Skeletal muscle satellite cell (primary cell): ENCODE data around the gene SLC30A7.
A peak's percentile ranks its signal among the peaks of the same experiment; 100 is the strongest.

ENCODE experiments used
- H3K27me3 ChIP-seq: 2 replicates; pipeline ENCODE4 v1.7.0; 2013; ENCODE audit warnings: low read length; ENCODE audit not compliant: control insufficient read depth, insufficient read depth
- H3K36me3 ChIP-seq: 2 replicates; pipeline ENCODE4 v1.7.0; 2013; ENCODE audit warnings: mild to moderate bottlenecking, control low read depth, low read length; ENCODE audit not compliant: insufficient read depth
- H3K4me1 ChIP-seq: 2 replicates; pipeline ENCODE4 v1.7.0; 2013; ENCODE audit warnings: low read length; ENCODE audit not compliant: control insufficient read depth, insufficient read depth
- H3K4me2 ChIP-seq: 2 replicates; pipeline ENCODE4 v1.7.0; 2013; ENCODE audit warnings: mild to moderate bottlenecking, low read length
- H3K4me3 ChIP-seq: 2 replicates; pipeline ENCODE4 v1.7.0; 2013; ENCODE audit warnings: low read length
- H3K9ac ChIP-seq: 2 replicates; pipeline ENCODE4 v1.7.0; 2013; ENCODE audit warnings: mild to moderate bottlenecking, low read depth, low read length, moderate library complexity
- H3K9me3 ChIP-seq: replicated peaks from 2 replicates; pipeline ENCODE4 v1.7.0; 2013; ENCODE audit warnings: mild to moderate bottlenecking, control low read depth, low read length

SLC30A7 gene

DNA sequence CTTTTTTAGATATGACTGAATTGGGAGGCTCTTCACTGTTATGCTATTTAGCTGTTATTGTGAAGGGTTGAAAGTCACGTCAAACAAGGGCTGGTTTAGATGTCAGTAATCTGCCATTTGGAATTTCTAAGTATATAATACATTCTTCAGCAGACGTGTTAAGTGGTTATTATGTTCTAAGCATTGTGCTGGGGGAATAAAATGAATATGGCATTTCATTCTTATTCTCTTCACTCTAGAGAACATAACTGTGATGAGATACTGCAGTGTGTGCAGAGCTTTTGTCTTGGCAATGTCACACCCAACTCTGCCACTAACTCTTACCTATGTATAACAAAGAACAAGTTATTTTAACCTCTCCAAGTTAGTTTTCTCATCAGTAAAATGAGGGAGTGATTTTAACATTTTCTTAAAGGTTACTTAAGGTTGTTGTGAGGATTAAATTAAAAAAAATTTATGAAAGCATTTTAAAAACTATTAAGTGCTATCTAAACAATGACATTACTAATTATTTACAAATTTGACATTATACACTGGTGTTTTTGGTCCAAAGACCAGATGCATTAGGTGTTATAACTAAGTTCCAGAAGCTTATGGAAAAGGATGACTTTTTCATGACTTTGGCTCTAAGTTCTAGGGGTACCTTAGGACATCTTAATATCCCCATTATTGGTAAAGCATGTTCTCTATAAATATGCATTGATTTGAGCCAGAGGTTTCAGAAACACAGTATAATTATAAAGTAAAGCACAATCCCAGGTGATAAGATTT is 58.3 kb downstream of the SLC30A7 start:
- H3K9me3 ChIP-seq, result no peaks in the 10 kb centered on the region
- no peak overlapping the region for H3K4me2 ChIP-seq
- no peak overlapping the region for H3K4me3 ChIP-seq
- peaks cover 25% of the 10 kb centered on the region for H3K36me3 ChIP-seq
- H3K9ac ChIP-seq, result no peak overlapping the region
- H3K27me3 ChIP-seq, result no peaks in the 10 kb centered on the region
- H3K4me1 ChIP-seq, result peaks cover 27% of the 10 kb centered on the region

- Histone ChIP-seq H3K9ac (peak overlapping the region; percentile 12), H3K9me3 (no peaks in the 10 kb centered on the region), H3K36me3 (peaks cover 25% of the 10 kb centered on the region), H3K4me2 (peak overlapping the region; percentile 57), H3K4me3 (no peak overlapping the region), H3K27me3 (no peaks in the 10 kb centered on the region), H3K4me1 (peaks cover 21% of the 10 kb centered on the region)
Observed at GRCh38 chr1:100955322-100955721, 59.4 kb downstream of the SLC30A7 start.

- H3K36me3 ChIP-seq, result peaks cover 20% of the 10 kb centered on the region
- H3K9ac ChIP-seq, result no peak overlapping the region
- H3K9me3 ChIP-seq, result no peaks in the 10 kb centered on the region
- peaks cover 13% of the 10 kb centered on the region for H3K4me1 ChIP-seq
- no peaks in the 10 kb centered on the region for H3K27me3 ChIP-seq
- no peak overlapping the region for H3K4me3 ChIP-seq
- H3K4me2 ChIP-seq, result no peak overlapping the region
Observed at GRCh38 chr1:100959502-100960060, 63.7 kb downstream of the SLC30A7 start.

GRCh38 chr1:100960098-100960497 is 64.2 kb downstream of the SLC30A7 start:
- no peaks in the 10 kb centered on the region for H3K27me3 ChIP-seq
- peaks cover 23% of the 10 kb centered on the region for H3K36me3 ChIP-seq
- H3K9ac ChIP-seq, result no peak overlapping the region
- H3K9me3 ChIP-seq, result no peaks in the 10 kb centered on the region
- no peak overlapping the region for H3K4me3 ChIP-seq
- H3K4me1 ChIP-seq, result peaks cover 10% of the 10 kb centered on the region
- no peak overlapping the region for H3K4me2 ChIP-seq

DNA sequence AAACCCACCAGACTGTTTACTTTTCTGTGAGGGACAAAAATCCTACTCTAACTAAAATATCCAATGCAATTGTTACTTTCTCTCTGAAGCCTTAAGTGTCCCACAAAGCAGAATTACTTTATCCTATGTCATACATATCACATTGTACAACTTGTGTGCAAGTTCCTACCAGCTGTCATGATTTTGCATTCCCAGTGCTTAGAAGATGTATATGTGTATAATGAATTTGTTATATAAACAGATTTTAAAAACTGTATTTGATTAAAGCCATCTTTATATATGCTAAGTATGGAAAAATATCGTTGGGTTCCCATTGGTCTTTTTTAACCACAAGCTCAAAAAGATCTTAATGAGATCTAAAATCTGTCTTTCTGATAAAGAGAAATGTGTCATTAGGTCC is 72.7 kb downstream of the SLC30A7 start:
- no peak overlapping the region for H3K4me2 ChIP-seq
- no peaks in the 10 kb centered on the region for H3K27me3 ChIP-seq
- H3K9me3 ChIP-seq, result no peaks in the 10 kb centered on the region
- H3K9ac ChIP-seq, result no peak overlapping the region
- no peaks in the 10 kb centered on the region for H3K4me1 ChIP-seq
- no peak overlapping the region for H3K4me3 ChIP-seq
- peaks cover 36% of the 10 kb centered on the region for H3K36me3 ChIP-seq

- Histone ChIP-seq H3K27me3 (no peaks in the 10 kb centered on the region), H3K9me3 (no peaks in the 10 kb centered on the region), H3K4me3 (no peak overlapping the region), H3K4me2 (no peak overlapping the region), H3K9ac (no peak overlapping the region), H3K4me1 (no peaks in the 10 kb centered on the region), H3K36me3 (peaks cover 32% of the 10 kb centered on the region)
Observed at GRCh38 chr1:100969327-100969726, 73.4 kb downstream of the SLC30A7 start.

DNA sequence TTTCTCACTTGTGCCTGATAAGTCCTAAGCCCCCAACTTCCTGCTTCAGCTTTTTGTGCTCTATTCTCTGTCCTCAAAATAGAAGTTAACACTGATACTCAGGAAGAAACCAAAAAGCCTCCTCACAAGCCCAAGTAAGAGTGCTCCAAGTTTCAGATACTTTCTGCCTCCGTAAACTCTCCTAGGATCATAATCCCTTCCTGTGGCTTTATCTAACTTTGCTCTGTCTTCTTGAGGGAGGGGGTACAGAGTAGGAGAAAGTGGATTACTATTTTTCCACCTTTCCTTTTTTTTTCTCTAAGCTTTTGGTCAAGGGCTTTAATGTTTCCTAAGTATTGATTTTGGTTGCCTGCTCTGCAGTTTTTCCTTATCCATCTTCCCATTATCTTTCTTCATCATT is 75.1 kb downstream of the SLC30A7 start:
- H3K36me3 ChIP-seq, result peaks cover 25% of the 10 kb centered on the region
- no peaks in the 10 kb centered on the region for H3K27me3 ChIP-seq
- no peak overlapping the region for H3K4me2 ChIP-seq
- H3K9ac ChIP-seq, result no peak overlapping the region
- H3K4me1 ChIP-seq, result no peaks in the 10 kb centered on the region
- H3K9me3 ChIP-seq, result no peaks in the 10 kb centered on the region
- H3K4me3 ChIP-seq, result no peak overlapping the region

- Histone ChIP-seq H3K4me2 (no peak overlapping the region), H3K9ac (no peak overlapping the region), H3K4me1 (no peaks in the 10 kb centered on the region), H3K4me3 (no peak overlapping the region), H3K9me3 (no peaks in the 10 kb centered on the region), H3K36me3 (peaks cover 19% of the 10 kb centered on the region), H3K27me3 (no peaks in the 10 kb centered on the region)
Observed at GRCh38 chr1:100972185-100972584, 76.3 kb downstream of the SLC30A7 start.

DNA sequence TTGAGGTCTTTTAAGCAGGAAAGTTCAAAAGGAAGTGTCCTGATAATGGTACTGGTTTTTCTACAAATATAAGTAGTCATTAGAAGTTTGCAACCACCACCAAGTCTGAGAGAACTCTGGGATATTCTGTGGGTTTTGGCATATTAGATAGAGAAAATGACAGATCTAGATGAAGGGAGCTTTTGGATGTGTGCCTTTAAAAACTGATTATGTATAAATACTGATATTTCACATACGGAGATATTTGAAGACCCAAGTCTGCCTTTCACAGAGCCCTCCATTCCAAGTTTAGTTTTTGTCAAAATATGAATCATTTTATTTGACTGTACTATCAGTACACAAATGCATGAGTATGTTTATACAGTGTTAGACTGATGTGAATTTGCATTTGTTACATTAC is 81.0 kb downstream of the SLC30A7 start:
- H3K4me3 ChIP-seq, result no peak overlapping the region
- H3K4me1 ChIP-seq, result no peaks in the 10 kb centered on the region

GRCh38 chr1:100979631-100980030 is 83.7 kb downstream of the SLC30A7 start:
- H3K9ac ChIP-seq, result no peak overlapping the region
- no peaks in the 10 kb centered on the region for H3K27me3 ChIP-seq
- peaks cover 43% of the 10 kb centered on the region for H3K36me3 ChIP-seq

More for the DNA sequence above, 81.0 kb downstream of the SLC30A7 start:
- Histone ChIP-seq H3K27me3 (no peaks in the 10 kb centered on the region), H3K4me2 (no peak overlapping the region), H3K9me3 (no peaks in the 10 kb centered on the region), H3K9ac (no peak overlapping the region), H3K36me3 (peaks cover 32% of the 10 kb centered on the region)

DNA sequence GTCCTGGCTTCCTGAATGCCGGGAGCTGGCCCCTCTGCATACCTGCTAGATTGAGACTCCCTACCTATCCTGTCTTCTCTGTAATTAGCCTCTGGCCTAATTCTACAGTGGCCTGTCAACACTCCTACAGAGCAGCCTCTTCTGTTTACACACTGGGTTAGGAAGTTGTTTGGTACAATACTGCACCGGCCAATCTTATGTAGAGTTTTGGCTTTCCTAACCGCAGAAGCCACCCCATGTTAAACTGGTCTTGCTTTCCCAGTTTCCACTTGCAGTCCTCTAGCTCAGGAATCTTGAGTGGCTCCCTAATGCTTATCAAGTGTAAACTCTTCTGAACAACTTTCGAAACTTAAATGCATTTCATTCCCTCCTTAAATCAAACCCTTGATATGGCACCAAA is 86.9 kb downstream of the SLC30A7 start:
- H3K9ac ChIP-seq, result no peak overlapping the region
- H3K4me1 ChIP-seq, result no peaks in the 10 kb centered on the region
- no peaks in the 10 kb centered on the region for H3K9me3 ChIP-seq
- no peak overlapping the region for H3K4me2 ChIP-seq
- H3K27me3 ChIP-seq, result no peaks in the 10 kb centered on the region
- H3K36me3 ChIP-seq, result peaks cover 32% of the 10 kb centered on the region
- H3K4me3 ChIP-seq, result no peak overlapping the region

More at GRCh38 chr1:100979631-100980030, 83.7 kb downstream of the SLC30A7 start:
- H3K4me1 ChIP-seq, result no peaks in the 10 kb centered on the region
- no peaks in the 10 kb centered on the region for H3K9me3 ChIP-seq
- H3K4me2 ChIP-seq, result no peak overlapping the region
- no peak overlapping the region for H3K4me3 ChIP-seq

- peaks cover 8% of the 10 kb centered on the region for H3K36me3 ChIP-seq
- no peaks in the 10 kb centered on the region for H3K27me3 ChIP-seq
- H3K9ac ChIP-seq, result no peak overlapping the region
- no peak overlapping the region for H3K4me2 ChIP-seq
- H3K9me3 ChIP-seq, result no peaks in the 10 kb centered on the region
- H3K4me3 ChIP-seq, result no peak overlapping the region
- peaks cover 12% of the 10 kb centered on the region for H3K4me1 ChIP-seq
Observed at GRCh38 chr1:100988121-100988520, 92.2 kb downstream of the SLC30A7 start.
